ENCODE results near the gene RPS27.
A peak's percentile ranks its signal among the peaks of the same experiment; 100 is the strongest.

Gene RPS27

GRCh38 chr1:153956997-153957715 is 33.4 kb upstream of the RPS27 start:
- peaks cover 43% of the 10 kb centered on the region for H3K4me1 Mint-ChIP-seq (ENCODE audit: low read depth)
- no peaks in the 10 kb centered on the region for H3K27me3 Mint-ChIP-seq (ENCODE audit: low read depth)
- peak overlapping the region; percentile 89 for H3K27ac Mint-ChIP-seq
- peaks cover 31% of the 10 kb centered on the region for H3K36me3 Mint-ChIP-seq (ENCODE audit: low read depth)
- peak overlapping the region; percentile 93 for H3K4me3 Mint-ChIP-seq
- no peaks in the 10 kb centered on the region for H3K9me3 Mint-ChIP-seq

- Mint-ChIP-seq H3K4me1 (ENCODE audit: low read depth) (peaks cover 48% of the 10 kb centered on the region), H3K4me3 (peak overlapping the region; percentile 93), H3K36me3 (ENCODE audit: low read depth) (peaks cover 27% of the 10 kb centered on the region)
Observed at GRCh38 chr1:153957744-153958110, 32.8 kb upstream of the RPS27 start.

DNA sequence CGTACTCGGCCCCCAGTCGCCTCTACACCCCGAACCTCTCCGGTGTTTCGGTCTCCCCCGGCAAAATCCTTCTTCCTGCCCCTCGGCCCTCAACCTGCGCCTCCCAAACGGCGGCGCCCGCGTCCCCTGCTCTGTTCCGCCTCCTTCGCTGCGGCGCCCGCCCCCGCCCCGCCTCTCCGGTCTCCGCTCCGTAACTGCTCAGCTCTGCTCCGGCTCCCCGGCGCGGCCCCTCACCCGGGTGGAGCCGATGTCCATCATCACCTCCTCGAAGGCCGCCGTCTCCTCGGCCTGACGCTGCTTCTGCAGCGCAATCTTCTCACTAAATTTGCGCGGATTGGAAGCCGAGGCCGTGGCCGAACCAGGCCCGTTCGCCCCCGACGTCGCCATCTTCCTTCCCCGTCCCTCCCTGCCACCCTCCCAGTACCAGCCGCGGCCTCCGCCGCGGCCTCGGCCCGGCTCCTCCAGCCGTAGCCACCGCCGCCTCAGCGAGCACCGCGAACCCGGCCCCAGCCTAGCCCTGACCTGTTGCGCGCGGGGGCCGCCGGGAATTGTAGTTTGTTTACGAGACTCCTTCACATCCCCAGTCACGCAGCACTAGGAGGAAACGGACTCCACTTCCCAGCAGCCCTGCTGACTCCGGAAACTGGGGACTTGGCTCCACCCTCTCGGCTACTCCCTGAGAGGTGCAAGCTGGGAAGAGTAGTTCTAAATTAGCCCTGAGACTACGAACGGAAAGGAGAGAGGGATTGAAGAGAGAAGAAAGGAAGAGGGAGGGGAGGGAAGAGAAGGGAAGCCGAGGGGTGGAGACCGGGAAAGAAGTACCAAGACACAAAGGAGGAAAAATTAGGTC is 32.2 kb upstream of the RPS27 start, which contains the start of gene CRTC2:
CRTC2 (minus strand) TSS at position 502 of the 850 bp plus-strand sequence; CDS start at position 387, 115 bp downstream.
- Mint-ChIP-seq H3K4me1 (ENCODE audit: low read depth) (peaks cover 49% of the 10 kb centered on the region), H3K4me3 (peak within 1 kb of the TSS; percentile 93), H3K27me3 (ENCODE audit: low read depth) (no peaks in the 10 kb centered on the region), H3K9me3 (no peaks in the 10 kb centered on the region), H3K36me3 (ENCODE audit: low read depth) (peaks cover 24% of the 10 kb centered on the region), H3K27ac (peak within 1 kb of the TSS; percentile 89)

More at GRCh38 chr1:153957744-153958110, 32.8 kb upstream of the RPS27 start:
- peak overlapping the region; percentile 89 for H3K27ac Mint-ChIP-seq
- H3K27me3 Mint-ChIP-seq (ENCODE audit: low read depth) = no peaks in the 10 kb centered on the region
- no peaks in the 10 kb centered on the region for H3K9me3 Mint-ChIP-seq

DNA sequence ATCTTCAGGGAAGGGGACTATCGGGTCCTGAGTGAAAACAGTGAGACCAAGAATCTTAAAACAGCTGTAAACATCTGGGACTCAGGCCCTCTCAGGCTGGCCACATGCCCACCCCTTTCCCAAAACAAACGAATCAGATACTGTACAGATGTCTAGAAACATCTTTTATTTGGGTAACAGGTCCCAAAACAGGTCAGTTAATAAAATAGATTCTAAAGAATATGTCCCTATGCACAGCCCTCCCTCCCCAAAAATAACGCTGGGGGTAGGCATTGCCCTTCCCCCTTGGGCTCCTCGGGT is 31.7 kb upstream of the RPS27 start:
- Mint-ChIP-seq H3K4me1 (ENCODE audit: low read depth) (peaks cover 51% of the 10 kb centered on the region), H3K4me3 (peak overlapping the region; percentile 93), H3K27ac (peak overlapping the region; percentile 89), H3K27me3 (ENCODE audit: low read depth) (no peaks in the 10 kb centered on the region), H3K9me3 (no peaks in the 10 kb centered on the region), H3K36me3 (ENCODE audit: low read depth) (peaks cover 24% of the 10 kb centered on the region)

DNA sequence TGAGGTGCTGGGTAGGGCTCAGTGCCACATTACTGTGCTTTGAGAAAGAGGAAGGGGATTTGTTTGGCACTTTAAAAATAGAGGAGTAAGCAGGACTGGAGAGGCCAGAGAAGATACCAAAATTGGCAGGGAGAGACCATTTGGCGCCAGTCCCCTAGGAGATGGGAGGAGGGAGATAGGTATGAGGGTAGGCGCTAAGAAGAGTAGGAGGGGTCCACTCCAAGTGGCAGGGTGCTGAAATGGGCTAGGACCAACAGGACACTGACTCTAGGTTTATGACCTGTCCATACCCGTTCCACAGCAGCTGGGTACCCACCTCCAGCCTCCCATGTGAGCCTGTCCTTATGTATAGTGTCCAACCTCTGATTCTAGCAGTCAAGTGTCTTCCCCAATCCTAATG is 31.1 kb upstream of the RPS27 start:
- no peak overlapping the region for H3K4me3 Mint-ChIP-seq
- H3K4me1 Mint-ChIP-seq (ENCODE audit: low read depth) = peaks cover 50% of the 10 kb centered on the region
- H3K27me3 Mint-ChIP-seq (ENCODE audit: low read depth) = no peaks in the 10 kb centered on the region
- H3K27ac Mint-ChIP-seq = peak overlapping the region; percentile 3
- no peaks in the 10 kb centered on the region for H3K9me3 Mint-ChIP-seq
- peaks cover 20% of the 10 kb centered on the region for H3K36me3 Mint-ChIP-seq (ENCODE audit: low read depth)

- H3K4me3 Mint-ChIP-seq = no peak overlapping the region
- no peaks in the 10 kb centered on the region for H3K27me3 Mint-ChIP-seq (ENCODE audit: low read depth)
- peaks cover 52% of the 10 kb centered on the region for H3K4me1 Mint-ChIP-seq (ENCODE audit: low read depth)
- H3K36me3 Mint-ChIP-seq (ENCODE audit: low read depth) = peaks cover 20% of the 10 kb centered on the region
- no peak overlapping the region for H3K27ac Mint-ChIP-seq
- no peaks in the 10 kb centered on the region for H3K9me3 Mint-ChIP-seq
Observed at GRCh38 chr1:153960206-153960605, 30.4 kb upstream of the RPS27 start.

- H3K27me3 Mint-ChIP-seq (ENCODE audit: low read depth) = no peaks in the 10 kb centered on the region
- peak overlapping the region; percentile 90 for H3K4me3 Mint-ChIP-seq
- H3K36me3 Mint-ChIP-seq (ENCODE audit: low read depth) = peaks cover 23% of the 10 kb centered on the region
- H3K9me3 Mint-ChIP-seq = no peaks in the 10 kb centered on the region
- peak overlapping the region; percentile 31 for H3K27ac Mint-ChIP-seq
- H3K4me1 Mint-ChIP-seq (ENCODE audit: low read depth) = peaks cover 54% of the 10 kb centered on the region
Observed at GRCh38 chr1:153961421-153961820, 29.1 kb upstream of the RPS27 start.

- H3K36me3 Mint-ChIP-seq (ENCODE audit: low read depth) = peaks cover 26% of the 10 kb centered on the region
- no peaks in the 10 kb centered on the region for H3K9me3 Mint-ChIP-seq
- H3K27me3 Mint-ChIP-seq (ENCODE audit: low read depth) = no peaks in the 10 kb centered on the region
- H3K4me1 Mint-ChIP-seq (ENCODE audit: low read depth) = peaks cover 53% of the 10 kb centered on the region
- peak overlapping the region; percentile 90 for H3K4me3 Mint-ChIP-seq
- peak overlapping the region; percentile 91 for H3K27ac Mint-ChIP-seq
Observed at GRCh38 chr1:153962088-153963029, 28.2 kb upstream of the RPS27 start.

DNA sequence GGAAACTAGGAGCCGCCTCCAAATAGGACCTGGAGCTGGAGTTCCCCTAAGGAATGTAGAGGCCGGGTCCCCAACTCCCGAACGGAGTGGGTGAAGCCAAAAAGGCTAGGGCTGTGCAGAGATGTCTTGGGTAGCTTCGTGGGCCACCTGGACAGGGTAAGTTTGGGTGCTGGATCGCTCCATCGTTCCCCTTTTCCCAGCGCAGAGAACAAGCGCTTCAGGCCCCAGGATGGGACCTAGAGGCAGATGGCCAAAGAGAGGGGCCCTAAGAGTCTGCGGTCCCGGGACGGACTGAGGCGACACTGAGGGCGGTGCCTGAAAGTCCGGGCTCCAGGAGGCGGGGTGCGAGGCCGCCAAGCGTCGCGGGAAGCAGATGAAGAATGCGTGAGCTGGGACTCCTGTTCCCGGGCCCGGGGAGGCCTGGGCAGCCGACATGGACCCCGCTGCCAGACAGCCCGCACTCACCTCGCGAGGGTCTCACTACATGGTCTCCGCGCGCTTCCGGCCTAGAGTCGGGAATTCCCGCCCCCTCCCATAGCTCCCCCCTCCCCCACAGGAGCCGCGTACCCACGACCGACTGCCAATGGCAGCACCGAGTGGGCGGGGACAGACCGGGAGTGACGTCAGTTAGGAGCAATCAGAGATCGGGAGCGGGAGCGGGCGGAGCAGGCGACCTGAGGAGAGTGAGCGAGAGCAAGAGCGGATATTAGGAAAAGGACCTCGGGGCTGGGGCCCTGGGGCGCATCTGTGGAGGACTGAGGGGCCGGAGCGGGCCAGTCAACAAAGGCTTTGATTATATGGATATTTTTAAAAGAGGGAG is 27.3 kb upstream of the RPS27 start, which contains the start of gene SLC39A1:
SLC39A1 (minus strand) TSS at position 508 of the 820 bp plus-strand sequence. CDS start 822 bp downstream, outside the sequence.
- peaks cover 59% of the 10 kb centered on the region for H3K4me1 Mint-ChIP-seq (ENCODE audit: low read depth)
- H3K4me3 Mint-ChIP-seq = peak within 1 kb of the TSS; percentile 90
- H3K9me3 Mint-ChIP-seq = no peaks in the 10 kb centered on the region
- no peaks in the 10 kb centered on the region for H3K27me3 Mint-ChIP-seq (ENCODE audit: low read depth)
- peak within 1 kb of the TSS; percentile 91 for H3K27ac Mint-ChIP-seq
- peaks cover 26% of the 10 kb centered on the region for H3K36me3 Mint-ChIP-seq (ENCODE audit: low read depth)

DNA sequence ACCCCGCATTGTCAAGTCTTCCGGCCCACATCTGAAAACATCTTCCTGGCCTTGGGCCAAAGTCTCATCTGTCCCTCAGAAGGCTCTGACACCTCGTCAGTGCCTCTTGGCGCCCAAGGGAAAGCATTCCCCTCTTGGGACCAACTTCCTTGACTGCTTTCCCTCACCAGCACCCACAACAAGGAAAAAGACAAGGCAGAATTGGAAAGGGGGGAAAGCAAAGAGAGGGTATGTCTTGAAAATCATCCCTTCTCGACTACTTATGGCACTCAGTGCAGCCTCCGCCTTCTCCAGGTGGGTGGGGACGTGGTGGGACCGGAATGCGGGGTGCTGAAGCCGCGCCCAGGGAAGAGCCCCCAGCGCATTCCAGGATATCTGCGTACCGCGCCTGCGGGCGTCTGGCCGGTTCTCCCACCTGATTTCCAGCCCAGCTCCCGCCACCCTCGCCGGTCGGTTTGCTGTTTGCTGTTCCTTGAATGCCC is 26.7 kb upstream of the RPS27 start:
- Mint-ChIP-seq H3K36me3 (ENCODE audit: low read depth) (peaks cover 24% of the 10 kb centered on the region), H3K4me1 (ENCODE audit: low read depth) (peaks cover 57% of the 10 kb centered on the region), H3K9me3 (no peaks in the 10 kb centered on the region), H3K27ac (peak overlapping the region; percentile 91), H3K27me3 (ENCODE audit: low read depth) (no peaks in the 10 kb centered on the region), H3K4me3 (peak overlapping the region; percentile 90)

GRCh38 chr1:153967107-153967999 is 23.2 kb upstream of the RPS27 start, which contains the start of gene CREB3L4:
Gene CREB3L4, plus strand, starts transcription at chr1:153967902. Its CDS starts 624 bp downstream, at chr1:153968526.
- Mint-ChIP-seq H3K27ac (peak within 1 kb of the TSS; percentile 91), H3K4me3 (peak within 1 kb of the TSS; percentile 87), H3K9me3 (no peaks in the 10 kb centered on the region), H3K4me1 (ENCODE audit: low read depth) (peaks cover 47% of the 10 kb centered on the region), H3K27me3 (ENCODE audit: low read depth) (no peaks in the 10 kb centered on the region), H3K36me3 (ENCODE audit: low read depth) (peaks cover 9% of the 10 kb centered on the region)

- H3K27me3 Mint-ChIP-seq (ENCODE audit: low read depth) = no peaks in the 10 kb centered on the region
- peaks cover 46% of the 10 kb centered on the region for H3K4me1 Mint-ChIP-seq (ENCODE audit: low read depth)
- H3K9me3 Mint-ChIP-seq = no peaks in the 10 kb centered on the region
- peak overlapping the region; percentile 91 for H3K27ac Mint-ChIP-seq
- peaks cover 12% of the 10 kb centered on the region for H3K36me3 Mint-ChIP-seq (ENCODE audit: low read depth)
- peak overlapping the region; percentile 87 for H3K4me3 Mint-ChIP-seq
Observed at GRCh38 chr1:153968000-153968363, 22.6 kb upstream of the RPS27 start.
